Measurements from ENCODE around the gene LARP1. TPM values are rescaled to one million over a fixed set of nuclear protein-coding genes. Genes with fewer than 3 reads are reported as not detected.
A peak's percentile ranks its signal among the peaks of the same experiment; 100 is the strongest.

Gene LARP1
- total and polyA plus RNA-seq, 2 experiments from 2014 or later, result 133 to 302 TPM

DNA sequence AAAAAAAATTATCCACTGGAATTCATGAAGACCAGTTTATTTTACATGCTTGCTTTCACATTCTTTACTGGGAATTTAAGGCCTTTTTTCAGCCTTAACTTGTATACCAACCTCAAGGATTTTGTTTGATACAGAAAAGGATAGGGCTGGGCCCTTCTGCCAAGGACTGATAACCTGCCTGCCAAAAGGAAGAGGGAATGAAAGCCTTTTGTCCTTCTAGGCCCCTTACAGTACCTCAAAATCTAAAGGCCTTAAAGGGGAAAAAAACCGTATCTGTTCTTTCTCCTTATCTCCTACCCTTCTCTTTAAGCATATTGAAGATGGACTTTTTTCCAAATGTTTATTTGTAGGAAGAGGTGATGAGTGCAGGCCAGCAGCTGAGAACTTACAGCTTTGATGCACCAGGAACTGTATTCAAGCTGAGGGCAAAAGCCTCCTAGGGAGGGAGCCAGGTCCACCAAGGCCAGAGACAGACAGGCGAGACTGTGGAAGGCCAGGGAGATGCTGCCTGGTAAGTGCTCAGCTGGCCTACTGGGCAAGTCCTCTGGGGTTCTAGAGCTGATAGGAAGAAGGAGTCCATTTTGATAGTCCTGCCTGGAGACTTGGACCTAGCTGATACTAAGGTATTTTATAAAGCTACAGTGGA is 63.4 kb downstream of the LARP1 start:
- no peaks in the 10 kb centered on the region for H3K9me2 ChIP-seq (ENCODE audit: insufficient read depth)
- Mint-ChIP-seq H3K9me3 (no peaks in the 10 kb centered on the region; the same call in 2 of the 3 replicates), H3K27ac (no peak overlapping the region), H3K27me3 (ENCODE audit: insufficient read depth, low read depth, poor library complexity) (peaks cover 46% of the 10 kb centered on the region), H3K36me3 (ENCODE audit: low read depth) (peaks cover 89% of the 10 kb centered on the region), H3K4me1 (peaks cover 26% of the 10 kb centered on the region), H3K4me3 (no peak overlapping the region)
- no peak overlapping the region for H2AFZ ChIP-seq
- DNase-seq (ENCODE audit: low spot score), result no peak
- no peak overlapping the region for H3K4me3 ChIP-seq
- peaks cover 45% of the 10 kb centered on the region for H3K36me3 ChIP-seq (ENCODE audit: insufficient read depth)
- H3K27me3 ChIP-seq (ENCODE audit: insufficient read depth), result no peaks in the 10 kb centered on the region
- H3F3A ChIP-seq (replicated peaks; ENCODE audit: low read depth), result peaks cover 19% of the 10 kb centered on the region
- peak overlapping the region; percentile 48 for H3K27ac ChIP-seq (ENCODE audit: low read depth)
- no peak for TF ChIP-seq EZH2 (IDR thresholded peaks at IDR 0.05; ENCODE audit: low read depth, unreplicated experiment)
- no peak; the same call in none of the 2 replicates for TF ChIP-seq POLR2AphosphoS5 (IDR thresholded peaks at IDR 0.05; ENCODE audit: low read depth)
- TF ChIP-seq JUNB (IDR thresholded peaks at IDR 0.05; ENCODE audit: unreplicated experiment), result no peak
- TF ChIP-seq ZNF331 (CRISPR knock-in tag; IDR thresholded peaks at IDR 0.05; ENCODE audit: low read depth), result no peak
- TF ChIP-seq, protein P1, sequence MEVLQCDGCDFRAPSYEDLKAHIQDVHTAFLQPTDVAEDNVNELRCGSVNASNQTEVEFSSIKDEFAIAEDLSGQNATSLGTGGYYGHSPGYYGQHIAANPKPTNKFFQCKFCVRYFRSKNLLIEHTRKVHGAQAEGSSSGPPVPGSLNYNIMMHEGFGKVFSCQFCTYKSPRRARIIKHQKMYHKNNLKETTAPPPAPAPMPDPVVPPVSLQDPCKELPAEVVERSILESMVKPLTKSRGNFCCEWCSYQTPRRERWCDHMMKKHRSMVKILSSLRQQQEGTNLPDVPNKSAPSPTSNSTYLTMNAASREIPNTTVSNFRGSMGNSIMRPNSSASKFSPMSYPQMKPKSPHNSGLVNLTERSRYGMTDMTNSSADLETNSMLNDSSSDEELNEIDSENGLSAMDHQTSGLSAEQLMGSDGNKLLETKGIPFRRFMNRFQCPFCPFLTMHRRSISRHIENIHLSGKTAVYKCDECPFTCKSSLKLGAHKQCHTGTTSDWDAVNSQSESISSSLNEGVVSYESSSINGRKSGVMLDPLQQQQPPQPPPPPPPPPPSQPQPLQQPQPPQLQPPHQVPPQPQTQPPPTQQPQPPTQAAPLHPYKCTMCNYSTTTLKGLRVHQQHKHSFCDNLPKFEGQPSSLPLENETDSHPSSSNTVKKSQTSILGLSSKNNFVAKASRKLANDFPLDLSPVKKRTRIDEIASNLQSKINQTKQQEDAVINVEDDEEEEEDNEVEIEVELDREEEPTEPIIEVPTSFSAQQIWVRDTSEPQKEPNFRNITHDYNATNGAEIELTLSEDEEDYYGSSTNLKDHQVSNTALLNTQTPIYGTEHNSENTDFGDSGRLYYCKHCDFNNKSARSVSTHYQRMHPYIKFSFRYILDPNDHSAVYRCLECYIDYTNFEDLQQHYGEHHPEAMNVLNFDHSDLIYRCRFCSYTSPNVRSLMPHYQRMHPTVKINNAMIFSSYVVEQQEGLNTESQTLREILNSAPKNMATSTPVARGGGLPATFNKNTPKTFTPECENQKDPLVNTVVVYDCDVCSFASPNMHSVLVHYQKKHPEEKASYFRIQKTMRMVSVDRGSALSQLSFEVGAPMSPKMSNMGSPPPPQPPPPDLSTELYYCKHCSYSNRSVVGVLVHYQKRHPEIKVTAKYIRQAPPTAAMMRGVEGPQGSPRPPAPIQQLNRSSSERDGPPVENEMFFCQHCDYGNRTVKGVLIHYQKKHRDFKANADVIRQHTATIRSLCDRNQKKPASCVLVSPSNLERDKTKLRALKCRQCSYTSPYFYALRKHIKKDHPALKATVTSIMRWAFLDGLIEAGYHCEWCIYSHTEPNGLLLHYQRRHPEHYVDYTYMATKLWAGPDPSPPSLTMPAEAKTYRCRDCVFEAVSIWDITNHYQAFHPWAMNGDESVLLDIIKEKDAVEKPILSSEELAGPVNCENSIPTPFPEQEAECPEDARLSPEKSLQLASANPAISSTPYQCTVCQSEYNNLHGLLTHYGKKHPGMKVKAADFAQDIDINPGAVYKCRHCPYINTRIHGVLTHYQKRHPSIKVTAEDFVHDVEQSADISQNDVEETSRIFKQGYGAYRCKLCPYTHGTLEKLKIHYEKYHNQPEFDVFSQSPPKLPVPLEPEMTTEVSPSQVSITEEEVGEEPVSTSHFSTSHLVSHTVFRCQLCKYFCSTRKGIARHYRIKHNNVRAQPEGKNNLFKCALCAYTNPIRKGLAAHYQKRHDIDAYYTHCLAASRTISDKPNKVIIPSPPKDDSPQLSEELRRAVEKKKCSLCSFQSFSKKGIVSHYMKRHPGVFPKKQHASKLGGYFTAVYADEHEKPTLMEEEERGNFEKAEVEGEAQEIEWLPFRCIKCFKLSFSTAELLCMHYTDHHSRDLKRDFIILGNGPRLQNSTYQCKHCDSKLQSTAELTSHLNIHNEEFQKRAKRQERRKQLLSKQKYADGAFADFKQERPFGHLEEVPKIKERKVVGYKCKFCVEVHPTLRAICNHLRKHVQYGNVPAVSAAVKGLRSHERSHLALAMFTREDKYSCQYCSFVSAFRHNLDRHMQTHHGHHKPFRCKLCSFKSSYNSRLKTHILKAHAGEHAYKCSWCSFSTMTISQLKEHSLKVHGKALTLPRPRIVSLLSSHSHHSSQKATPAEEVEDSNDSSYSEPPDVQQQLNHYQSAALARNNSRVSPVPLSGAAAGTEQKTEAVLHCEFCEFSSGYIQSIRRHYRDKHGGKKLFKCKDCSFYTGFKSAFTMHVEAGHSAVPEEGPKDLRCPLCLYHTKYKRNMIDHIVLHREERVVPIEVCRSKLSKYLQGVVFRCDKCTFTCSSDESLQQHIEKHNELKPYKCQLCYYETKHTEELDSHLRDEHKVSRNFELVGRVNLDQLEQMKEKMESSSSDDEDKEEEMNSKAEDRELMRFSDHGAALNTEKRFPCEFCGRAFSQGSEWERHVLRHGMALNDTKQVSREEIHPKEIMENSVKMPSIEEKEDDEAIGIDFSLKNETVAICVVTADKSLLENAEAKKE (CRISPR knock-in tag; IDR thresholded peaks at IDR 0.05), result no peak
- no peak for TF ChIP-seq ZNF114 (CRISPR knock-in tag; IDR thresholded peaks at IDR 0.05)
- TF ChIP-seq EZH2phosphoT487 (IDR thresholded peaks at IDR 0.05; ENCODE audit: unreplicated experiment), result no peak
- TF ChIP-seq, protein P2, sequence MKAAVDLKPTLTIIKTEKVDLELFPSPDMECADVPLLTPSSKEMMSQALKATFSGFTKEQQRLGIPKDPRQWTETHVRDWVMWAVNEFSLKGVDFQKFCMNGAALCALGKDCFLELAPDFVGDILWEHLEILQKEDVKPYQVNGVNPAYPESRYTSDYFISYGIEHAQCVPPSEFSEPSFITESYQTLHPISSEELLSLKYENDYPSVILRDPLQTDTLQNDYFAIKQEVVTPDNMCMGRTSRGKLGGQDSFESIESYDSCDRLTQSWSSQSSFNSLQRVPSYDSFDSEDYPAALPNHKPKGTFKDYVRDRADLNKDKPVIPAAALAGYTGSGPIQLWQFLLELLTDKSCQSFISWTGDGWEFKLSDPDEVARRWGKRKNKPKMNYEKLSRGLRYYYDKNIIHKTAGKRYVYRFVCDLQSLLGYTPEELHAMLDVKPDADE (IDR thresholded peaks at IDR 0.05), result no peak
- TF ChIP-seq STAT1 (IDR thresholded peaks at IDR 0.05; ENCODE audit: unreplicated experiment), result no peak
- no peak overlapping the region for H3K4me2 ChIP-seq
- peaks cover 35% of the 10 kb centered on the region for H4K20me1 ChIP-seq (replicated peaks; ENCODE audit: insufficient read depth)
- peaks cover 8% of the 10 kb centered on the region; the same call in 1 of the 2 replicates for H3K79me2 ChIP-seq (replicated peaks; ENCODE audit: insufficient read depth)
- no peak for ATAC-seq
- no peaks in the 10 kb centered on the region for H3K4me1 ChIP-seq (ENCODE audit: insufficient read depth)

Measured in GM23338 (cell line).